Measurements from ENCODE around the gene LRRC63. TPM values are rescaled to one million over a fixed set of nuclear protein-coding genes. Genes with fewer than 3 reads are reported as not detected.

Gene LRRC63
- total and polyA plus RNA-seq, 2 donors (not counting 3 experiments of a cell fraction or from before 2014, with no cell fraction given): 0.04 TPM; not detected in 1

GRCh38 chr13:46320406-46320805, 108.7 kb downstream of the LRRC63 start:
- DNase-seq (ENCODE audit: low read depth, low spot score): no peak
- ChIA-PET CTCF (interaction anchor here (1.3 to 2.7 kb wide), 8 partner anchors 25 to 194 kb away, joined by 6 to 36 read pairs (median 11); no protein-coding TSS in a partner anchor), POLR2A (no interaction called here)
- H3K9ac ChIP-seq (replicated peaks; ENCODE audit: extremely low read depth, insufficient read depth, low read length): no peak overlapping the region
- intact Hi-C loops (cut with micrococcal nuclease): loop anchor here (10.0 kb wide), 1 partner anchor 404 kb away; no protein-coding TSS in a partner anchor
- no peaks in the 10 kb centered on the region for H3K9me3 ChIP-seq (replicated peaks; ENCODE audit: control insufficient read depth, insufficient read depth, low read length)
- H3K27ac ChIP-seq (ENCODE audit: insufficient read depth, low read depth, low read length): no peak overlapping the region
- H3K27me3 ChIP-seq (ENCODE audit: control insufficient read depth in 2 of 2, insufficient read depth in 2 of 2, low read length in 2 of 2): peaks cover 7 to 9% of the 10 kb centered on the region in 2 experiments
- no peak for FAIRE-seq
- H3K4me2 ChIP-seq (ENCODE audit: insufficient read depth, low read length): no peak overlapping the region
- no TSS peak for BruUV-seq (replicated peaks)
- H3K4me3 ChIP-seq (replicated peaks in 1 of 3; ENCODE audit: insufficient read depth in 1 of 3, low read depth in 1 of 3, low read length in 3 of 3): no peak overlapping the region
- no peaks in the 10 kb centered on the region for H3K4me1 ChIP-seq (ENCODE audit: control insufficient read depth, extremely low read depth, insufficient read depth, low read length)
- dilution Hi-C loops (cut with MboI; ENCODE audit: extremely low pct_ligation_motif_present, low sequenced_read_pairs): no loop called here
- no peak overlapping the region for H2AFZ ChIP-seq (ENCODE audit: low read depth, low read length)
- no peaks in the 10 kb centered on the region for H3K36me3 ChIP-seq (ENCODE audit: control insufficient read depth in 2 of 2, extremely low read depth in 1 of 2, insufficient read depth in 2 of 2, low read length in 2 of 2)
- H3K9me1 ChIP-seq (replicated peaks; ENCODE audit: control insufficient read depth, extremely low read depth, insufficient read depth, low read length): no peaks in the 10 kb centered on the region
- TF ChIP-seq FOS (IDR thresholded peaks at IDR 0.05; ENCODE audit: borderline replicate concordance, insufficient read depth, low read length): no peak
- TF ChIP-seq POLR2A (IDR thresholded peaks at IDR 0.05; ENCODE audit: low read depth, low read length): no peak
- TF ChIP-seq EZH2 (IDR thresholded peaks at IDR 0.05; ENCODE audit: borderline replicate concordance, low read depth, low read length, severe bottlenecking): no peak
- TF ChIP-seq CTCF (IDR thresholded peaks at IDR 0.05; ENCODE audit: extremely low read depth in 1 of 2, insufficient read depth in 1 of 2, low read depth in 1 of 2, low read length in 2 of 2): no peak
- no peak for TF ChIP-seq MAX (IDR thresholded peaks at IDR 0.05; ENCODE audit: insufficient read depth, insufficient read length)
- TF ChIP-seq POLR2AphosphoS5 (IDR thresholded peaks at IDR 0.05; ENCODE audit: insufficient read depth, low read depth, low read length): no peak
- no peak for TF ChIP-seq JUN (IDR thresholded peaks at IDR 0.05; ENCODE audit: borderline replicate concordance, insufficient read depth, insufficient read length, low read depth)
- TF ChIP-seq GATA2 (IDR thresholded peaks at IDR 0.05; ENCODE audit: insufficient read depth, insufficient read length, low read depth, low read length): no peak
- TF ChIP-seq MYC (IDR thresholded peaks at IDR 0.05; ENCODE audit: low read depth, low read length): no peak
- no peaks in the 10 kb centered on the region for H4K20me1 ChIP-seq (replicated peaks; ENCODE audit: control insufficient read depth, extremely low read depth, insufficient read depth, low read length)
- no peaks in the 10 kb centered on the region for H3K79me2 ChIP-seq (ENCODE audit: control insufficient read depth, insufficient read depth, low read length)
